Measurements from ENCODE around the gene ADIPOR2.

ADIPOR2 gene

GRCh38 chr12:1739368-1739767 is 48.5 kb downstream of the ADIPOR2 start:
- no peak for DNase-seq

GRCh38 chr12:1740161-1740948 is 49.5 kb downstream of the ADIPOR2 start:
- DNase-seq = no peak

GRCh38 chr12:1741154-1741949 is 50.5 kb downstream of the ADIPOR2 start:
- no peak for DNase-seq

GRCh38 chr12:1744932-1745331 is 54.1 kb downstream of the ADIPOR2 start:
- no peak for DNase-seq

- DNase-seq = no peak
Measured at GRCh38 chr12:1747609-1748008, 56.7 kb downstream of the ADIPOR2 start.

GRCh38 chr12:1749019-1749418 is 58.1 kb downstream of the ADIPOR2 start:
- DNase-seq = no peak

- DNase-seq = no peak
Measured at GRCh38 chr12:1750300-1750699, 59.4 kb downstream of the ADIPOR2 start.

- no peak for DNase-seq
Measured at GRCh38 chr12:1758376-1758775, 67.5 kb downstream of the ADIPOR2 start.

- no peak for DNase-seq
Measured at GRCh38 chr12:1758887-1759286, 68.0 kb downstream of the ADIPOR2 start.

- no peak for DNase-seq
Measured at GRCh38 chr12:1760566-1761382, 69.9 kb downstream of the ADIPOR2 start.

GRCh38 chr12:1761857-1762256 is 71.0 kb downstream of the ADIPOR2 start:
- DNase-seq = no peak

GRCh38 chr12:1763153-1763552 is 72.3 kb downstream of the ADIPOR2 start:
- no peak for DNase-seq

- DNase-seq = no peak
Measured at GRCh38 chr12:1766110-1766509, 75.2 kb downstream of the ADIPOR2 start.

GRCh38 chr12:1767407-1768090 is 76.7 kb downstream of the ADIPOR2 start:
- no peak for DNase-seq

GRCh38 chr12:1768615-1769014 is 77.7 kb downstream of the ADIPOR2 start:
- no peak for DNase-seq

- DNase-seq = no peak
Measured at GRCh38 chr12:1769809-1770494, 79.1 kb downstream of the ADIPOR2 start.

- no peak for DNase-seq
Measured at GRCh38 chr12:1773937-1774655, 83.2 kb downstream of the ADIPOR2 start.

- no peak for DNase-seq
Measured at GRCh38 chr12:1776170-1776921, 85.5 kb downstream of the ADIPOR2 start.

- DNase-seq = no peak
Measured at GRCh38 chr12:1777798-1778197, 86.9 kb downstream of the ADIPOR2 start.

GRCh38 chr12:1778911-1779310 is 88.0 kb downstream of the ADIPOR2 start:
- no peak for DNase-seq

- DNase-seq = no peak
Measured at GRCh38 chr12:1779783-1780182, 88.9 kb downstream of the ADIPOR2 start.
